Measurements from ENCODE around the gene HOXB7.

Gene HOXB7

GRCh38 chr17:48628649-48629410 lies 18.0 kb upstream of the HOXB7 start:
- Histone ChIP-seq H3K4me3 (ENCODE audit: low read depth, low read length) (no peak overlapping the region), H3K36me3 (replicated peaks) (no peaks in the 10 kb centered on the region), H3K27me3 (replicated peaks) (peaks cover 98% of the 10 kb centered on the region), H3K27ac (no peak overlapping the region)
- in situ Hi-C loops (cut with HindIII; ENCODE audit: low pct_ligation_motif_present, low sequenced_read_pairs) = no loop called here
- no peak for DNase-seq
- TF ChIP-seq CTCF (IDR thresholded peaks at IDR 0.05; ENCODE audit: low read depth, low read length, missing control alignments) = no peak

- peaks cover 98% of the 10 kb centered on the region for H3K27me3 ChIP-seq (replicated peaks)
- no peak for DNase-seq
- H3K4me3 ChIP-seq (ENCODE audit: low read depth, low read length) = no peak overlapping the region
- no peaks in the 10 kb centered on the region for H3K36me3 ChIP-seq (replicated peaks)
- H3K27ac ChIP-seq = no peak overlapping the region
- no peak for TF ChIP-seq CTCF (IDR thresholded peaks at IDR 0.05; ENCODE audit: low read depth, low read length, missing control alignments)
- in situ Hi-C loops (cut with HindIII; ENCODE audit: low pct_ligation_motif_present, low sequenced_read_pairs) = no loop called here
Observed at GRCh38 chr17:48627623-48628521, 17.1 kb upstream of the HOXB7 start.

- Histone ChIP-seq H3K36me3 (replicated peaks) (no peaks in the 10 kb centered on the region), H3K27ac (no peak overlapping the region), H3K4me3 (ENCODE audit: low read depth, low read length) (no peak overlapping the region), H3K27me3 (replicated peaks) (peaks cover 98% of the 10 kb centered on the region)
- no peak for TF ChIP-seq CTCF (IDR thresholded peaks at IDR 0.05; ENCODE audit: low read depth, low read length, missing control alignments)
- in situ Hi-C loops (cut with HindIII; ENCODE audit: low pct_ligation_motif_present, low sequenced_read_pairs) = no loop called here
- DNase-seq = no peak
Observed at GRCh38 chr17:48627118-48627597, 16.3 kb upstream of the HOXB7 start.

GRCh38 chr17:48626245-48627117 lies 15.7 kb upstream of the HOXB7 start, which contains the start of gene HOXB9:
TSS of gene HOXB9 (minus strand) at chr17:48626358. CDS start at chr17:48626269, 89 bp downstream.
- Histone ChIP-seq H3K27me3 (replicated peaks) (peaks cover 98% of the 10 kb centered on the region), H3K4me3 (ENCODE audit: low read depth, low read length) (no peak within 1 kb of the TSS), H3K27ac (no peak within 1 kb of the TSS), H3K36me3 (replicated peaks) (no peaks in the 10 kb centered on the region)
- in situ Hi-C loops (cut with HindIII; ENCODE audit: low pct_ligation_motif_present, low sequenced_read_pairs) = no loop called here
- DNase-seq = no peak
- TF ChIP-seq CTCF (IDR thresholded peaks at IDR 0.05; ENCODE audit: low read depth, low read length, missing control alignments) = no peak

- no peak for DNase-seq
- no peak for TF ChIP-seq CTCF (IDR thresholded peaks at IDR 0.05; ENCODE audit: low read depth, low read length, missing control alignments)
- Histone ChIP-seq H3K27me3 (replicated peaks) (peaks cover 98% of the 10 kb centered on the region), H3K27ac (no peak overlapping the region), H3K36me3 (replicated peaks) (no peaks in the 10 kb centered on the region), H3K4me3 (ENCODE audit: low read depth, low read length) (no peak overlapping the region)
- in situ Hi-C loops (cut with HindIII; ENCODE audit: low pct_ligation_motif_present, low sequenced_read_pairs) = no loop called here
Observed at GRCh38 chr17:48625495-48626244, 14.9 kb upstream of the HOXB7 start.
